WTC11 (cell line): Measurements from ENCODE around the gene RGS7.

ENCODE experiments used
- CTCF ChIP-seq: fragments of 200-600 bp; IDR thresholded peaks from 2 replicates; pipeline ENCODE4 v1.8.0; 2022; ENCODE audit warnings: antibody characterized with exemption
- FOXK1 ChIP-seq: sonication (generic); formaldehyde crosslinking; IDR thresholded peaks from 2 replicates; pipeline ENCODE4 v1.8.0; 2022; ENCODE audit warnings: mild to moderate bottlenecking, moderate library complexity, missing genetic modification reagents
- NR2C2 ChIP-seq: sonication (generic); formaldehyde crosslinking; IDR thresholded peaks from 2 replicates; pipeline ENCODE4 v1.8.0; 2022; ENCODE audit warnings: mild to moderate bottlenecking, missing genetic modification reagents
- SP1 ChIP-seq: sonication (generic); formaldehyde crosslinking; conservative IDR thresholded peaks from 2 replicates; pipeline ENCODE4 v1.8.1; 2022; ENCODE audit warnings: missing genetic modification reagents
- USF1 ChIP-seq: sonication (generic); formaldehyde crosslinking; IDR thresholded peaks from 2 replicates; pipeline ENCODE4 v1.8.0; 2022; ENCODE audit warnings: mild to moderate bottlenecking, missing genetic modification reagents
- ZNF138 ChIP-seq: sonication (generic); formaldehyde crosslinking; conservative IDR thresholded peaks from 2 replicates; pipeline ENCODE4 v1.8.1; 2022; ENCODE audit warnings: mild to moderate bottlenecking, moderate library complexity, missing genetic modification reagents

GRCh38 chr1:240797050-240797449 is 560.0 kb downstream of the RGS7 start:
- TF ChIP-seq CTCF (no peak), NR2C2 (CRISPR knock-in tag) (no peak), FOXK1 (CRISPR knock-in tag) (no peak), ZNF138 (CRISPR knock-in tag) (no peak), USF1 (no peak), SP1 (no peak)
